ENCODE data around the gene VAMP1. TPM values are rescaled to one million over a fixed set of nuclear protein-coding genes. Genes with fewer than 3 reads are reported as not detected.

Gene VAMP1
- total RNA-seq, 4 donors from 2014 or later = 2.6 to 23.1 (median 17.7) TPM

DNA sequence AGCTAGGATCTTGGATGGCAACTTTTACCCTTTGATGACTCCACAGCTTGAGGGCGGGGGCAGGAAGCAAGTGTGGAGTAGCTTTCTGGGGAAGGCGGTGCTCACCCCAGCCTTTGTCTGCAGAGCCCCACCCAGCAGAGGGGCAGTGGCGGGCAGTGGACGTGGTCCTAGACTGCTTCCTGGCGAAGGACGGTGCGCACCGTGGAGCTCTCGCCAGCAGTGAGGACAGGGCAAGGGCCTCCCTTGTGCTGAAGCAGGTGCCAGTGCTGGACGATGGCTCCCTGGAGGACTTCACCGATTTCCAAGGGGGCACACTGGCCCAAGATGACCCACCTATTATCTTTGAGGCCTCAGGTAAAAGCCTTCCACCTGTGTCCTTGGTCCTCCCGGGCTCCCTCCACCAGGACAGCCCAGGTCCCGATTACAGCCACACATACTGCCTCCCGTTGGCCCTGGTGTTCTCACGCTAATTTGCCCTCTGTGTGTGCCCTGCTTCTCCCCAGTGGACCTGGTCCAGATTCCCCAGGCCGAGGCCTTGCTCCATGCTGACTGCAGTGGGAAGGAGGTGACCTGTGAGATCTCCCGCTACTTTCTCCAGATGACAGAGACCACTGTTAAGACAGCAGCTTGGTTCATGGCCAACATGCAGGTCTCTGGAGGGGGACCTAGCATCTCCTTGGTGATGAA lies 17.4 kb downstream of the VAMP1 start:
- no peaks in the 10 kb centered on the region for H3K27me3 ChIP-seq
- intact Hi-C loops (cut with DNase I; ENCODE audit: low total_unique reads) = no loop called here
- 31% methylated on average over 17 of the region's 17 CpGs; no CpG with 5 or more reads in 1 of the 2 donors for WGBS, 2 donors (ENCODE audit: low coverage in 1 of 2)
- peaks cover 0 to 13% (median 3%) of the 10 kb centered on the region in 4 donors for H3K36me3 ChIP-seq
- H3K27ac ChIP-seq = peak overlapping the region; percentile 97 to 99 (median 98)
- TF ChIP-seq POLR2A (IDR thresholded peaks at IDR 0.05) = peak; percentile 42
- peak; percentile 27 to 57 (median 36) for TF ChIP-seq POLR2AphosphoS5 (IDR thresholded peaks at IDR 0.05)
- TF ChIP-seq, protein P1, sequence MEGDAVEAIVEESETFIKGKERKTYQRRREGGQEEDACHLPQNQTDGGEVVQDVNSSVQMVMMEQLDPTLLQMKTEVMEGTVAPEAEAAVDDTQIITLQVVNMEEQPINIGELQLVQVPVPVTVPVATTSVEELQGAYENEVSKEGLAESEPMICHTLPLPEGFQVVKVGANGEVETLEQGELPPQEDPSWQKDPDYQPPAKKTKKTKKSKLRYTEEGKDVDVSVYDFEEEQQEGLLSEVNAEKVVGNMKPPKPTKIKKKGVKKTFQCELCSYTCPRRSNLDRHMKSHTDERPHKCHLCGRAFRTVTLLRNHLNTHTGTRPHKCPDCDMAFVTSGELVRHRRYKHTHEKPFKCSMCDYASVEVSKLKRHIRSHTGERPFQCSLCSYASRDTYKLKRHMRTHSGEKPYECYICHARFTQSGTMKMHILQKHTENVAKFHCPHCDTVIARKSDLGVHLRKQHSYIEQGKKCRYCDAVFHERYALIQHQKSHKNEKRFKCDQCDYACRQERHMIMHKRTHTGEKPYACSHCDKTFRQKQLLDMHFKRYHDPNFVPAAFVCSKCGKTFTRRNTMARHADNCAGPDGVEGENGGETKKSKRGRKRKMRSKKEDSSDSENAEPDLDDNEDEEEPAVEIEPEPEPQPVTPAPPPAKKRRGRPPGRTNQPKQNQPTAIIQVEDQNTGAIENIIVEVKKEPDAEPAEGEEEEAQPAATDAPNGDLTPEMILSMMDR (IDR thresholded peaks at IDR 0.05) = no peak
- TF ChIP-seq EP300 (IDR thresholded peaks at IDR 0.05; ENCODE audit: low read depth) = no peak
- H3K9me3 ChIP-seq = no peaks in the 10 kb centered on the region
- H3K4me3 ChIP-seq = peak overlapping the region in 3 of 4 donors; percentile 65 to 78 (median 73)
- peak; percentile 76 for DNase-seq
- H3K4me1 ChIP-seq = peaks cover 16 to 34% (median 26%) of the 10 kb centered on the region in 4 donors
- in situ Hi-C loops (cut with MboI; ENCODE audit: low pct_ligation_motif_present in 1 of 4, low pct_unique_long_range_greater_than_20kb in 1 of 4, low sequenced_read_pairs in 3 of 4) = loop anchor here in 3 of 4 donors (10.0 to 25.0 kb wide), 2 partner anchors 116 to 118 kb away; partner anchors contain the start of gene TNFRSF1A (in 2 of the 3)

- H3K27ac ChIP-seq = peak overlapping the region; percentile 97 to 99 (median 98)
- in situ Hi-C loops (cut with MboI; ENCODE audit: low pct_ligation_motif_present in 1 of 4, low pct_unique_long_range_greater_than_20kb in 1 of 4, low sequenced_read_pairs in 3 of 4) = loop anchor here in 3 of 4 donors (10.0 to 25.0 kb wide), 2 partner anchors 115 to 118 kb away; partner anchors contain the start of gene TNFRSF1A (in 2 of the 3)
- intact Hi-C loops (cut with DNase I; ENCODE audit: low total_unique reads) = no loop called here
- 3 to 7% methylated on average over 2 to 9 of the region's 9 CpGs for WGBS, 2 donors (ENCODE audit: low coverage in 1 of 2)
- H3K36me3 ChIP-seq = peaks cover 0 to 8% (median 3%) of the 10 kb centered on the region in 4 donors
- peaks cover 16 to 34% (median 26%) of the 10 kb centered on the region in 4 donors for H3K4me1 ChIP-seq
- no peaks in the 10 kb centered on the region for H3K9me3 ChIP-seq
- DNase-seq = peak; percentile 68
- H3K4me3 ChIP-seq = peak overlapping the region; percentile 65 to 78 (median 73)
- H3K27me3 ChIP-seq = no peaks in the 10 kb centered on the region
- TF ChIP-seq, protein P1 (IDR thresholded peaks at IDR 0.05) = no peak
- TF ChIP-seq EP300 (IDR thresholded peaks at IDR 0.05; ENCODE audit: low read depth) (no peak), POLR2A (IDR thresholded peaks at IDR 0.05) (no peak), POLR2AphosphoS5 (IDR thresholded peaks at IDR 0.05) (no peak)
Observed at GRCh38 chr12:6452245-6452943, 18.1 kb downstream of the VAMP1 start.

GRCh38 chr12:6451348-6452244 lies 18.9 kb downstream of the VAMP1 start, which contains the start of gene TAPBPL:
Gene TAPBPL (plus strand): TSS chr12:6452042. CDS start chr12:6452249, 207 bp downstream.
- H3K27ac ChIP-seq = peak within 1 kb of the TSS; percentile 97 to 99 (median 98)
- no peaks in the 10 kb centered on the region for H3K9me3 ChIP-seq
- 1% methylated on average over 27 of the region's 27 CpGs; no CpG with 5 or more reads in 1 of the 2 donors for WGBS, 2 donors (ENCODE audit: low coverage in 1 of 2)
- peak within 1 kb of the TSS; percentile 65 to 78 (median 73) for H3K4me3 ChIP-seq
- in situ Hi-C loops (cut with MboI; ENCODE audit: low pct_ligation_motif_present in 1 of 4, low pct_unique_long_range_greater_than_20kb in 1 of 4, low sequenced_read_pairs in 3 of 4) = loop anchor here in 3 of 4 donors (10.0 to 25.0 kb wide), 2 partner anchors 114 to 117 kb away; partner anchors contain the start of gene TNFRSF1A (in 2 of the 3)
- intact Hi-C loops (cut with DNase I; ENCODE audit: low total_unique reads) = no loop called here
- peak; percentile 78 to 81 (median 78) for TF ChIP-seq POLR2AphosphoS5 (IDR thresholded peaks at IDR 0.05)
- TF ChIP-seq EP300 (IDR thresholded peaks at IDR 0.05; ENCODE audit: low read depth) = no peak
- TF ChIP-seq POLR2A (IDR thresholded peaks at IDR 0.05) = peak; percentile 78
- TF ChIP-seq, protein P1 (IDR thresholded peaks at IDR 0.05) = peak in 1 of 5 experiments; percentile 8
- peaks cover 16 to 34% (median 26%) of the 10 kb centered on the region in 4 donors for H3K4me1 ChIP-seq
- peak; percentile 89 for DNase-seq
- no peaks in the 10 kb centered on the region for H3K27me3 ChIP-seq
- peaks cover 0 to under 1% (median under 1%) of the 10 kb centered on the region in 4 donors for H3K36me3 ChIP-seq

All from transverse colon (tissue), 4 donors.